ENCODE results near the gene GAS2L1.

Gene GAS2L1

DNA sequence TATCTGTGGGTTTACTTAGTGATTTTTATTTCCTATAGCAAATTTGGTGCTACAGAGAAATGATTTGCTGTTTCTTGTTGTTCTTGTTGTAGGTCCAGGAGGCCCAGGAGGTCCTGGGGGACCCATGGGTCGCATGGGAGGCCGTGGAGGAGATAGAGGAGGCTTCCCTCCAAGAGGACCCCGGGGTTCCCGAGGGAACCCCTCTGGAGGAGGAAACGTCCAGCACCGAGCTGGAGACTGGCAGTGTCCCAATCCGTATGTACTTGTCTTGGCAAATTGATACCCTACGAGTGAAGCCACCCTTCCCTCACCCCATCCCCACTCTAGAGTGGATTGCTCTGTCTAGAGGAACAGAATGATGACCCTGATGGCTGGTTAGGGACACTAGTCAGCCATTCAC, 7.8 kb upstream of the GAS2L1 start:
- TF ChIP-seq, protein P1, sequence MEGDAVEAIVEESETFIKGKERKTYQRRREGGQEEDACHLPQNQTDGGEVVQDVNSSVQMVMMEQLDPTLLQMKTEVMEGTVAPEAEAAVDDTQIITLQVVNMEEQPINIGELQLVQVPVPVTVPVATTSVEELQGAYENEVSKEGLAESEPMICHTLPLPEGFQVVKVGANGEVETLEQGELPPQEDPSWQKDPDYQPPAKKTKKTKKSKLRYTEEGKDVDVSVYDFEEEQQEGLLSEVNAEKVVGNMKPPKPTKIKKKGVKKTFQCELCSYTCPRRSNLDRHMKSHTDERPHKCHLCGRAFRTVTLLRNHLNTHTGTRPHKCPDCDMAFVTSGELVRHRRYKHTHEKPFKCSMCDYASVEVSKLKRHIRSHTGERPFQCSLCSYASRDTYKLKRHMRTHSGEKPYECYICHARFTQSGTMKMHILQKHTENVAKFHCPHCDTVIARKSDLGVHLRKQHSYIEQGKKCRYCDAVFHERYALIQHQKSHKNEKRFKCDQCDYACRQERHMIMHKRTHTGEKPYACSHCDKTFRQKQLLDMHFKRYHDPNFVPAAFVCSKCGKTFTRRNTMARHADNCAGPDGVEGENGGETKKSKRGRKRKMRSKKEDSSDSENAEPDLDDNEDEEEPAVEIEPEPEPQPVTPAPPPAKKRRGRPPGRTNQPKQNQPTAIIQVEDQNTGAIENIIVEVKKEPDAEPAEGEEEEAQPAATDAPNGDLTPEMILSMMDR (IDR thresholded peaks at IDR 0.05; ENCODE audit: borderline replicate concordance, insufficient read depth, low read depth, low read length), result no peak
- no peak overlapping the region for H3K4me3 ChIP-seq (ENCODE audit: low read depth, low read length)

GRCh38 chr22:29299136-29299900, 7.1 kb upstream of the GAS2L1 start:
- H3K4me3 ChIP-seq (ENCODE audit: low read depth, low read length), result no peak overlapping the region
- TF ChIP-seq, protein P1 (IDR thresholded peaks at IDR 0.05; ENCODE audit: borderline replicate concordance, insufficient read depth, low read depth, low read length), result no peak

- no peak overlapping the region for H3K4me3 ChIP-seq (ENCODE audit: low read depth, low read length)
- TF ChIP-seq, protein P1 (IDR thresholded peaks at IDR 0.05; ENCODE audit: borderline replicate concordance, insufficient read depth, low read depth, low read length), result no peak
These were observed 6.0 kb upstream of the GAS2L1 start for GRCh38 chr22:29300467-29300806.

DNA sequence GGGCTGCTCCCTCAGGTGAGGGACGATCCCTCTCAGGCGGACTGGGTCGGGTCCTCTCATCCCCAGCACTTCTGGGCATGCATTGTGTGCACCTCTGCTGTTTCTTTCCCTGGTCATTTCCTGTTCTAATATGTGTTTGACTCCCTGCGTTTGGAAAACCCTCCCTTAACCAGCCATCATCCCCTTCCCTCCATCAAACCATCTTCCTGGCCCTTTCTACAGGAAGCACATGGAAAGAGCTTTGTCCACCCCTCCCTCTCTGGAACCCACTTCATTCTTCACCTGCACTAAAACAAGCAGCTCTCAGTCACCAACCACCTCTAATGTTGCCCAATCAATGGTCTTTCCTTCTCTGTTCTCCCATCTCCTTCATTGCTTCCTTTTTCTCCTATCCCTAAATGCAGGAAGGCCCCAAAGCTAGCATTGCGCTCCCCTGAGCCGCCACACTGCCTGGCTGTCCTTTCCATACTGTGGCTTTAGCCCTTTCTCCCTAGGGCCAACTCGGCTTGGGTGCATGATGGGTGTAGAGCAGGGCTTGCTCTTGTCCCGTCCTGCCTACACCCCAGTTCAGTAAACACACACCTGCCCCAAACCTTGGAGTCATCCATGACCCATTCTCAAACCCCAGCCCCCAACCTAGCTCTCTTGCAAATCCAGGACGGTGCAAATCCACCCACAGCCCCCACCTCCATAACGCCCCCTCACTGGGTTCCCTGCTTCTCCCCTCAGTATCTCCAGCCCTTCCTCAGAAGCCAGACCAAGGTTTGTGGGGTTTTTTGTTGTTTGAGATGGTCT, 5.4 kb upstream of the GAS2L1 start:
- no peak overlapping the region for H3K4me3 ChIP-seq (ENCODE audit: low read depth, low read length)
- TF ChIP-seq, protein P1 (IDR thresholded peaks at IDR 0.05; ENCODE audit: borderline replicate concordance, insufficient read depth, low read depth, low read length), result no peak

- TF ChIP-seq, protein P1 (IDR thresholded peaks at IDR 0.05; ENCODE audit: borderline replicate concordance, insufficient read depth, low read depth, low read length), result no peak
- H3K4me3 ChIP-seq (ENCODE audit: low read depth, low read length), result no peak overlapping the region
These were observed 4.6 kb upstream of the GAS2L1 start for GRCh38 chr22:29301716-29302401.

DNA sequence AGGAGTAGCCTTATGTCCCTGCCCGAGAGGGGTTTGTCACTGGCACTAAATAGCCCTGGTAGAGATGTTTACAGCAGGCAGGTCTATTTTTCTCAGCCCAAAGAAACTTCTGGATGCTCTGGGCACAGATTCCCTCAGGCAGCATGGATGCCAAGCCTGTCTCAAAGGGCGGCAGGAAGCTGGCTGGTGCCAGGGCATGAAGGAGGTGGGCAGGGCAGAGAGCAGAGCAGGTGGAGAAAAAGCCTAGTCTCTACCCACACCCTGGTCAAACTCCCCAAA, 4.1 kb upstream of the GAS2L1 start:
- no peak overlapping the region for H3K4me3 ChIP-seq (ENCODE audit: low read depth, low read length)
- TF ChIP-seq, protein P1 (IDR thresholded peaks at IDR 0.05; ENCODE audit: borderline replicate concordance, insufficient read depth, low read depth, low read length), result no peak
